Mucosa of stomach (tissue), 1 donor: Measurements from ENCODE around the gene SETBP1.

ENCODE experiments used
- H3K27me3 ChIP-seq: one replicate; pipeline ENCODE4 v1.7.0; 2013; ENCODE audit warnings: mild to moderate bottlenecking, low read length; ENCODE audit not compliant: control insufficient read depth, insufficient read depth
- H3K36me3 ChIP-seq: one replicate; pipeline ENCODE4 v1.7.0; 2013; ENCODE audit warnings: low read length; ENCODE audit not compliant: control insufficient read depth, insufficient read depth
- H3K4me1 ChIP-seq: one replicate; pipeline ENCODE4 v1.7.0; 2013; ENCODE audit warnings: mild to moderate bottlenecking, low read length; ENCODE audit not compliant: control insufficient read depth, insufficient read depth
- H3K4me3 ChIP-seq: one replicate; pipeline ENCODE4 v1.7.0; 2013; ENCODE audit warnings: low read length
- H3K9ac ChIP-seq: one replicate; pipeline ENCODE4 v1.7.0; 2013; ENCODE audit warnings: mild to moderate bottlenecking, low read length, moderate library complexity
- H3K9me3 ChIP-seq: one replicate; pipeline ENCODE4 v1.7.0; 2013; ENCODE audit warnings: mild to moderate bottlenecking, low read length, moderate library complexity; ENCODE audit not compliant: control insufficient read depth
- donor health status: Pancreatic carcinoma.

The SETBP1 gene

DNA sequence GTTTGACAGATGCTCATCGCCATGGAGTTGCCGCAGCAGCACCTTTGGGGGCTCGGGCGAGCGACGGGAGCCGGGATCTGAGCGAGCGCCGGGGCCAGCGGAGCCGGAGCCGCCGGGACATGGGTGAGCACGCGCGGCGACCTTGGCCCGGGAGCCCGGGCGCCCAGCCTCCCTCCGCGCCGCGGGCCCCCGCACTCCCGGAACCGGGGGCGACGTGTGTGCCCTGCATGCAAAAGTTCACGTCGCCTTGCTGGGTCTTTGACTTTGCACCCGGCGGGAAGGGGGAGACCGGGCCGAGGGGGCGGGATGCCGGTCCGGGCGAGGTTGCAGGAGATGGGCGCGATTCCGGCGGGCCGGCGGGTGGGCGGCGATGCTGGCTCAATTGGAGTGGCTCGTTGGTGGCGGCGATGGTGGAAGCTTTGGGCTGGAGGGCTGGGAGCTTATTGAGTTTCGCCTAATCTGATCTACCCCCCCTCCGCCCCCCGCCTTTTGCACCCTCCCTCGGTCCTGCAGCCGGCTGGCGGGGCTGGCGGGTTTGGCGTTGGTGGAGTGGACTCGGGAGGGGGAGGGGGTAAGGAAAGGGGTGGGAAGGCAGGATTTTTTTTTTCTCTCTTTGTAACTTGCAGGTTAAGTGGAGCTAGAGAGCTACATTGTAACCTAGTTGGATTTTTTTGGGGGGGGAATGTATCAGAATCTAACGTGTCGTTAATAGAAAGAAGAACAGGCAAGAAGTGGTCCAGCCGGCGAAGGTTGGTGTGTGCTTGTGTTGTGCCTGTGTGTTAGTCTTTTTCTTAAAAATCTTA, at the start of gene SETBP1:
SETBP1 (plus strand) TSS at position 616 of the 803 bp plus-strand sequence. CDS start 20,459 bp downstream, outside the sequence.
- Histone ChIP-seq H3K27me3 (peaks cover 10% of the 10 kb centered on the region), H3K9ac (peak within 1 kb of the TSS; percentile 53), H3K4me1 (peaks cover 17% of the 10 kb centered on the region), H3K9me3 (no peaks in the 10 kb centered on the region), H3K36me3 (no peaks in the 10 kb centered on the region), H3K4me3 (peak within 1 kb of the TSS; percentile 32)

DNA sequence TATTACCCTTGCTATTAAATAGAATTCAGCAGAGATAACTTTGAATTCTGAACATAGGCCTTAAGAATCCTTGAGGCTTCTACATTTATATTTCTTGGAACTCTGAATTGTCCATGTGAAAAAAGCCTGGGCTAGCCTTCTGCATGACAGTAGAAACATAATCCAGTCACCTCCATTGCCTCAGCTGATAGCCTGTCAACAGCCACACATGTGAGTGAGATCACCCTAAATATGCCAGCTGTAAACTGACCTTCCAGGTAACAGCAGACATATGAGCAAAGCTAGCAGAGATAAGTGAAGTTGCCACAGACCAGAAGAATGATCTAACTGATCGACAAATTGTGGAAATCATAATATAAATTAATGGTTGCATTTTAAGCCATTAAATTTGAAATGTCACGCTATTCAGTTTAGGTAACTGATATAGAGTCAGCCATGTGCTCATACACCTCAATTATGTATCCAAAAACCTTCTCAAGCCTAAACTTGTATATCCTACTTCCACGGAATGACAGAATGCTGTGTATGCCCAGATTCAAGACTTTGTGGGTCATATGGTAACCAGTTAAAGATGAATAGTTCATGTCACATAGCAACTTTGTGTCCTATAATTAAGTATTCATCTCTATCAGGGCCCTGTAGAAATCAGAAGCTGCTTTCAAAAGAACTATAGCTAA, 48.1 kb upstream of the SETBP1 start:
- H3K4me1 ChIP-seq: no peaks in the 10 kb centered on the region
- no peaks in the 10 kb centered on the region for H3K9me3 ChIP-seq
- H3K27me3 ChIP-seq: no peaks in the 10 kb centered on the region
- no peak overlapping the region for H3K4me3 ChIP-seq
- no peaks in the 10 kb centered on the region for H3K36me3 ChIP-seq
- H3K9ac ChIP-seq: no peak overlapping the region

DNA sequence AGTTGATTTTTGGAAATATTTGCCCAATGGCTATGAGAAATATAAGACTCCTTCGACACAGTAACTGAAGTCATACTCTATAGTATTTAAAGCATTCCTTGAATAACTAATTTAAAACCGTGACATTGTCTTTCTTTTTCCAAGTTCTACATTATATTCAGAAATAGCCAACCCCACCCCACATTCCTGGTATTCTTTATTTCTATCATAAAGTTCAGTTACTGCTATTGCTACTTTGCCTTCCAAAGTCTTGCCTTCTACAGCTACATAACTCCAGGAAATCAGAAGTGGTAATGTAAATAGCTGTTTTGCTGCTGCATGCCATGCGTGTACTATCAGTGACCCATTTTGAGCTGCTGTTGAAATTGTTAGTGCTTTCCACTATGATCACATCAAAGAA, 45.1 kb upstream of the SETBP1 start:
- H3K9ac ChIP-seq: no peak overlapping the region
- H3K4me3 ChIP-seq: no peak overlapping the region
- H3K27me3 ChIP-seq: peaks cover 5% of the 10 kb centered on the region
- no peaks in the 10 kb centered on the region for H3K9me3 ChIP-seq
- peaks cover 13% of the 10 kb centered on the region for H3K4me1 ChIP-seq
- no peaks in the 10 kb centered on the region for H3K36me3 ChIP-seq

DNA sequence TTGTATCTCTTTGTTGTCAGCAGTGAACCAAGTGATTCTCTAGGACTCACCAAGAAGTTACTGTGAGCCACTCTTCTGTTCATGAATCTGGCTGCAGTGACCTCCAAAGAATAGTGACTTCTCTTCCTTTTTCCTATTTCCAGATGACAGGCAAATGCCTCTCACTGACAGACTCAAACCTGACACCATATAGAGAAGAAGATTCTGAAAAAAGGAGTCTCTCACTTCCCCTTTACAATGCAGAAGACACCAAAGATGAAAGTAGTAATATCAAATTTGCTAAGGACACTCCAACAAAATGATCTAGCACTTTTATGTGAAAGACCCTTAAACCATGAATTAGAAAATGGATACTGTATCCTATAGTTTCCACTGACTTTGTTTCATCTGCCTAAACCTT, 44.4 kb upstream of the SETBP1 start:
- Histone ChIP-seq H3K9me3 (no peaks in the 10 kb centered on the region), H3K27me3 (peaks cover 10% of the 10 kb centered on the region), H3K9ac (no peak overlapping the region), H3K36me3 (no peaks in the 10 kb centered on the region), H3K4me3 (no peak overlapping the region), H3K4me1 (peaks cover 13% of the 10 kb centered on the region)

DNA sequence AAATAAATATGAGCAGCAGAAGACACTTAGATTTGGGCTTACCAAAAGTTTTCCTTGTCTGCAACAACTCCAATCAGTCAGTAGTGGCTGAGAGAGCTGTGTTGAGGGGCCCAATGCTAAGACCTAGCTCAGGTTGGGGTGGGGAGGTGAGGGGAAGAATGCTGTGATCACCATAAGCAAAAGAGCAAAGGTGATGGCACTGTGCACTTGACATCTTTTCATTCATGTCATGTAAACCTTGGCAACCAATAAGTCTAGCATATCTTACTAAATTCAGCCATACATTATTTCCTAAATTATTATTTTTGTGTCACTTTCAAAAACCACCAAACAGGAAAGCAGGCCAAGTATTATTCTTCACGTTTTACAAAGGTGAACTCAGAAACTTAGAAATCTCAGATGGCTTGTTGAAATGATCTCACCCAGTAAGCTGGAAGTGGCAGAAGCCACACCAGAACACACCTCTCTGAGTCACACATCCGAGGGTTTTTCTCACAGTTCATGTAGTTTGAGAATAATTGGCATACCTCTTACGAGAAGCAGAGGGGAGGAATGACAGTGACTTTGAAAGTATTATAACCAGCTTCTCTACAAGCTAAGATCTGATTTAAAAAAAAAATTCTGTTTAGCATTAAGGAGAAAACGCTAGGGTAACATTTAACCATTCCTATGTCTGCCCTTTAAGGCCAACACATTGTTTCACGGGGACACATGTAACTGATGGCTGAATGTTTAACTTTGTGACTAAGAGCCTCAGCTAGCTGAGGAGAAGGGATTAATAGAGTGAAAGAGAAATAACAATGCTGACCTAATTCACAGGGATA, 43.3 kb upstream of the SETBP1 start:
- no peak overlapping the region for H3K9ac ChIP-seq
- H3K27me3 ChIP-seq: peaks cover 10% of the 10 kb centered on the region
- no peak overlapping the region for H3K4me3 ChIP-seq
- H3K36me3 ChIP-seq: no peaks in the 10 kb centered on the region
- no peaks in the 10 kb centered on the region for H3K9me3 ChIP-seq
- peaks cover 13% of the 10 kb centered on the region for H3K4me1 ChIP-seq

DNA sequence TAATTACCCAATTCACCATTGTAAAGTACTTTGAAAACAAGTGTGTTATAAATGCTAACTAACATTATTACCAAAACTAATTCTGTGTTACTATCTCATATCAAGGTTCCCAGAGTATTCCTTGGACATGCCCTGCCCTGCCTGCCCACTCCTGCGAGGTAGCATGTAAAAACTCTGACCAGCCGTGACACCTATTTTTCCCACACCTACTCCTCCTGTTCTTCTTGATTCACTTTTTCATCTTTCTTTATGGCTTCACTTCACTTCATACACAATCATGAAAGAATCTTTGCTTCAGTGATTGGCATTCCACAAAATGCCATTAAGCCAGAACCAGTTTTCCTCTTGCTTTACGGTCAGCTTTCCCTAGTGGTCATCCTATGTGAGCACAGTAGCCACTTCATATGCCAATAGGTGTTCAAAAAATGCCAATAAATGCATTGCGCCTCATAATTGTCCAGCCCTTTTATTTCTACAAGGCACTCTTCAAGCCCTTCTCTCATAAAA, 42.6 kb upstream of the SETBP1 start:
- peaks cover 10% of the 10 kb centered on the region for H3K27me3 ChIP-seq
- H3K9ac ChIP-seq: no peak overlapping the region
- H3K4me1 ChIP-seq: peaks cover 13% of the 10 kb centered on the region
- no peaks in the 10 kb centered on the region for H3K9me3 ChIP-seq
- no peak overlapping the region for H3K4me3 ChIP-seq
- H3K36me3 ChIP-seq: no peaks in the 10 kb centered on the region

DNA sequence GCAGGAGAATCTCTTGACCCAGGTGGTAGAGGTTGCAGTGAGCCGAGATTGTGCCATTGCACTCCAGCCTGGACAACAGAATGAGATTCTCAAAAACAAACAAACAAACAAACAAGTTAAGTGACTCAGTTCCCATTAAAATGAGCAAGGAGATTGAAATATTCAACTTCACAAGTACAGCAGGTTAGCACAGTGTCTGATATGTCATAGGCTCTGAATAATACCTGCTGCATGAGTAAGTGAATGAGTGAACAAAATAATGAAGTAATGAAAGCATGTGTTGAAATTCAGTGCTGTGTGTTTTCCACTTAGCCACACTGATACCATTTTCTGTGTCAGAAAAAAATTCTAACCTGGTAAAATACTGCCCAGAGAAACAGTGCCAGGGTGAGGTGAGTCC, 41.9 kb upstream of the SETBP1 start:
- H3K27me3 ChIP-seq: peaks cover 10% of the 10 kb centered on the region
- H3K4me3 ChIP-seq: no peak overlapping the region
- H3K4me1 ChIP-seq: peaks cover 13% of the 10 kb centered on the region
- no peaks in the 10 kb centered on the region for H3K9me3 ChIP-seq
- H3K9ac ChIP-seq: no peak overlapping the region
- no peaks in the 10 kb centered on the region for H3K36me3 ChIP-seq

DNA sequence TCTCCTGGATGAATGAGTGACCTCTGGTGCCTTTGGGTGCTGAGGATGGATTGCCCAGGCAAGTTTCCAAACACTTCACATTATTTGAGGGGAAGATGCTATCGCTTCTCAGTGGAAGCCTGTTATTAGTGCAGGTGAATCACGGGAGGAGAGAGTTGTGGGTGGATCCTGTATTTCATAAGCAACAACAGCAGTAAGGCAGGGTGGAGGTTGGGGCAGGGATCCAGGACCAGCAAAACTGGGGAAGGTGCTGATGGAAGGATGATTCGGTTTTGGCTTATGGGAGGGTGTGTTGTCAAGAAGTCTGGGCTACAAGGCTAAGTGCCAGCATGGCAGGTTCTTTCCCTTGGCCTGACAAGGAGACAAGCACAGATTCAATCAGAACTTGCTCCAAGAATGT, 37.7 kb upstream of the SETBP1 start:
- Histone ChIP-seq H3K4me1 (peaks cover 10% of the 10 kb centered on the region), H3K9ac (no peak overlapping the region), H3K27me3 (peaks cover 10% of the 10 kb centered on the region), H3K9me3 (no peaks in the 10 kb centered on the region), H3K36me3 (no peaks in the 10 kb centered on the region), H3K4me3 (no peak overlapping the region)

DNA sequence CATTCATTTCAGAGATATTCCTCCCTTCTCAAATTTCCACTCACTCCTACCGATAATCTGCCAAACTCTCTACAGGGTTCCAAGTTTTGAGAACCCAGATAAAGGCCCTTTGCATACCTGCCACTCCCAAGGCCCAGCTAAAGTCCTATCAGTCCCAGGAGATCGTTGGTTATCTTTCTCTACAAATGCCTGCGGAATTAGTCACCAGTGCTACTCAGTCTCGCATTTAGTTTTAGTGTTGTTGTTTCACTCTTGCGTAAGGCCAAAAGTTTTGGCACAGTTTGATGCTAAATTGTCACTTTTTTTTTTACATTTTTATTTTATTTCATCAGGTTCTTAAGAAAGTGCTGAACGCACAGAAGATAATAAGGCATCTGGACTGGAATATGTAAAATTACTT, 29.2 kb upstream of the SETBP1 start:
- Histone ChIP-seq H3K9me3 (no peaks in the 10 kb centered on the region), H3K27me3 (no peaks in the 10 kb centered on the region), H3K4me1 (no peaks in the 10 kb centered on the region), H3K36me3 (no peaks in the 10 kb centered on the region), H3K4me3 (no peak overlapping the region), H3K9ac (no peak overlapping the region)

DNA sequence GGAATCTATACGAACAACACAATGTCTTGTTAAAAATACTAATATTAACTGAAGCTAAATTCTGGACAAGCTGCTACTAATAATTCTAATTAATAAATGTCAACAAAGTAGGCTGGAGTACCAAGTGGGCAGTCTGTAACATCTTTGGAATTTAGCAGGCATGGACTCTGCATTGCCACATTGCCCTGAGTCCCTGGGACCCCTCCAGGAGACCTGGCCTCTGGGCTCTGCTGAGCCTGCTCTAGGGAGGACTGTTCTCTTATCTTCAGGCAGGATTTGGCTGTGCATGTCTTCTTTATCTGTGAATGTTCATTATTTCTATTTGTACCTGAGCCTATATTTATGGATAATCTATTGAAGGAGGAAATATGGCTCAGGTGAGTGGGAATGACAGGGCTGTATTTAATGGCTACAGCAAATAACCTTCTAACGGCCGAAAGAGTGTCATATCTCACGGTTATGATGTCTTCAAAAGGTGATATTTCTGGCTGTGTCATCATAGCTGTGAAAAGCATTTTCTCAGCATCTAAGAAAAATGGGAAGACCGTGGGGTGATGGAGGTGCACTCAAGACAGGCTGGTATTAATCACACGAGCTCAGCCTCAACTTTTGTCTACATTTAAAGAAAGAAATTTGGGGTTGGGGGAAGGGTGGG, 28.6 kb upstream of the SETBP1 start:
- Histone ChIP-seq H3K9ac (no peak overlapping the region), H3K9me3 (no peaks in the 10 kb centered on the region), H3K4me3 (no peak overlapping the region), H3K4me1 (no peaks in the 10 kb centered on the region), H3K36me3 (no peaks in the 10 kb centered on the region), H3K27me3 (no peaks in the 10 kb centered on the region)

DNA sequence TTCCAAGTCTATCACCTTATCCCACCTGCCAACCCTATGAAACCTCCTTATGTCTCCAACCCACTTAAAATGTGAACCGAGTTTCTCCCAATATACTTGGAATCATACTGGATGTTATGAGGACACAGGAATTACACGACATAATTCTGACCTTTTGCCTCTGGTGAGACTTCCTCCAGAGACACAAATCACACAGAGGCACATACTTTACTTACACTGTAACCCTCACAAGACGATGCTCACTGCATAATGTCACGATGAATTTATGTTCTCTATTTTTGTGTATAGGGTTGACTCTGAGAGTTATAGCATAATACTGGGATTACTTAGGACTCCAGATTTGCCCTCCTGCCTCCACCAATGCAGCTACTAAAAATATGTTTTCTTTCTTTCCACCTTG, 28.0 kb upstream of the SETBP1 start:
- H3K9ac ChIP-seq: no peak overlapping the region
- no peak overlapping the region for H3K4me3 ChIP-seq
- no peaks in the 10 kb centered on the region for H3K4me1 ChIP-seq
- no peaks in the 10 kb centered on the region for H3K27me3 ChIP-seq
- H3K9me3 ChIP-seq: no peaks in the 10 kb centered on the region
- H3K36me3 ChIP-seq: no peaks in the 10 kb centered on the region
